ENCODE results near the gene DAB2IP.

Gene DAB2IP

GRCh38 chr9:121613009-121613752 is 38.3 kb upstream of the DAB2IP start (continued):
- TF ChIP-seq ZNF221 (tag by site-specific recombination; IDR thresholded peaks at IDR 0.05; ENCODE audit: borderline replicate concordance), result no peak
- TF ChIP-seq ZNF580 (tag by site-specific recombination; IDR thresholded peaks at IDR 0.05), result no peak
- TF ChIP-seq ZNF335 (tag by site-specific recombination; conservative IDR thresholded peaks at IDR 0.05), result peak; percentile 72
- no peak for TF ChIP-seq ZNF776 (tag by site-specific recombination; IDR thresholded peaks at IDR 0.05; ENCODE audit: borderline replicate concordance)
- TF ChIP-seq, protein P1, sequence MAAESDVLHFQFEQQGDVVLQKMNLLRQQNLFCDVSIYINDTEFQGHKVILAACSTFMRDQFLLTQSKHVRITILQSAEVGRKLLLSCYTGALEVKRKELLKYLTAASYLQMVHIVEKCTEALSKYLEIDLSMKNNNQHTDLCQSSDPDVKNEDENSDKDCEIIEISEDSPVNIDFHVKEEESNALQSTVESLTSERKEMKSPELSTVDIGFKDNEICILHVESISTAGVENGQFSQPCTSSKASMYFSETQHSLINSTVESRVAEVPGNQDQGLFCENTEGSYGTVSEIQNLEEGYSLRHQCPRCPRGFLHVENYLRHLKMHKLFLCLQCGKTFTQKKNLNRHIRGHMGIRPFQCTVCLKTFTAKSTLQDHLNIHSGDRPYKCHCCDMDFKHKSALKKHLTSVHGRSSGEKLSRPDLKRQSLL (tag by site-specific recombination; IDR thresholded peaks at IDR 0.05), result no peak
- TF ChIP-seq ZNF223 (tag by site-specific recombination; IDR thresholded peaks at IDR 0.05), result no peak
- TF ChIP-seq ZNF510 (tag by site-specific recombination; IDR thresholded peaks at IDR 0.05; ENCODE audit: insufficient replicate concordance), result no peak
- TF ChIP-seq ZNF624 (tag by site-specific recombination; IDR thresholded peaks at IDR 0.05), result no peak
- TF ChIP-seq REPIN1 (tag by site-specific recombination; IDR thresholded peaks at IDR 0.05; ENCODE audit: low read depth), result no peak
- TF ChIP-seq ZNF280D (tag by site-specific recombination; IDR thresholded peaks at IDR 0.05), result no peak
- TF ChIP-seq ZNF670 (tag by site-specific recombination; IDR thresholded peaks at IDR 0.05; ENCODE audit: low read depth), result no peak
- no peak for TF ChIP-seq ZNF626 (tag by site-specific recombination; IDR thresholded peaks at IDR 0.05)
- TF ChIP-seq ZNF692 (tag by site-specific recombination; IDR thresholded peaks at IDR 0.05), result peak; percentile 96
- TF ChIP-seq ZNF292 (tag by site-specific recombination; IDR thresholded peaks at IDR 0.05; ENCODE audit: borderline replicate concordance, low read depth), result no peak
- TF ChIP-seq ZNF202 (tag by site-specific recombination; IDR thresholded peaks at IDR 0.05; ENCODE audit: borderline replicate concordance), result no peak
- TF ChIP-seq ZNF423 (tag by site-specific recombination; IDR thresholded peaks at IDR 0.05), result no peak
- no peak for TF ChIP-seq ZNF596 (tag by site-specific recombination; IDR thresholded peaks at IDR 0.05)
- no peak for TF ChIP-seq ZNF654 (tag by site-specific recombination; IDR thresholded peaks at IDR 0.05; ENCODE audit: low read depth)
- no peak for TF ChIP-seq ZBTB1 (tag by site-specific recombination; IDR thresholded peaks at IDR 0.05)
- no peak for TF ChIP-seq ZNF785 (tag by site-specific recombination; IDR thresholded peaks at IDR 0.05)
- TF ChIP-seq ZNF366 (tag by site-specific recombination; conservative IDR thresholded peaks at IDR 0.05), result peak; percentile 72; the same call in 1 of the 2 replicates
- no peak for TF ChIP-seq KLF1 (tag by site-specific recombination; IDR thresholded peaks at IDR 0.05)
- no peak for TF ChIP-seq ZNF777 (tag by site-specific recombination; IDR thresholded peaks at IDR 0.05; ENCODE audit: borderline replicate concordance)
- no peak for TF ChIP-seq ZBTB49 (tag by site-specific recombination; IDR thresholded peaks at IDR 0.05; ENCODE audit: low read depth)
- TF ChIP-seq, protein P2, sequence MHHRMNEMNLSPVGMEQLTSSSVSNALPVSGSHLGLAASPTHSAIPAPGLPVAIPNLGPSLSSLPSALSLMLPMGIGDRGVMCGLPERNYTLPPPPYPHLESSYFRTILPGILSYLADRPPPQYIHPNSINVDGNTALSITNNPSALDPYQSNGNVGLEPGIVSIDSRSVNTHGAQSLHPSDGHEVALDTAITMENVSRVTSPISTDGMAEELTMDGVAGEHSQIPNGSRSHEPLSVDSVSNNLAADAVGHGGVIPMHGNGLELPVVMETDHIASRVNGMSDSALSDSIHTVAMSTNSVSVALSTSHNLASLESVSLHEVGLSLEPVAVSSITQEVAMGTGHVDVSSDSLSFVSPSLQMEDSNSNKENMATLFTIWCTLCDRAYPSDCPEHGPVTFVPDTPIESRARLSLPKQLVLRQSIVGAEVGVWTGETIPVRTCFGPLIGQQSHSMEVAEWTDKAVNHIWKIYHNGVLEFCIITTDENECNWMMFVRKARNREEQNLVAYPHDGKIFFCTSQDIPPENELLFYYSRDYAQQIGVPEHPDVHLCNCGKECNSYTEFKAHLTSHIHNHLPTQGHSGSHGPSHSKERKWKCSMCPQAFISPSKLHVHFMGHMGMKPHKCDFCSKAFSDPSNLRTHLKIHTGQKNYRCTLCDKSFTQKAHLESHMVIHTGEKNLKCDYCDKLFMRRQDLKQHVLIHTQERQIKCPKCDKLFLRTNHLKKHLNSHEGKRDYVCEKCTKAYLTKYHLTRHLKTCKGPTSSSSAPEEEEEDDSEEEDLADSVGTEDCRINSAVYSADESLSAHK (tag by site-specific recombination; IDR thresholded peaks at IDR 0.05), result 0 out of 2 replicates have a peak, but pooled peaks have one; percentile 52
- TF ChIP-seq ZNF792 (tag by site-specific recombination; IDR thresholded peaks at IDR 0.05), result no peak
- no peak for TF ChIP-seq ZNF521 (tag by site-specific recombination; IDR thresholded peaks at IDR 0.05)
